Stomach (tissue), 4 donors: ENCODE data around the gene RIBC2.

ENCODE experiments used
- CTCF ChIP-seq, 7 experiments: fragments of 450-650 bp in 4 of 7; fragments of 200-600 bp in 3 of 7; sonication (generic) in 3 of 7; IDR thresholded peaks; one replicate each; pipeline ENCODE4 v1.5.1; 2016 to 2019; ENCODE audit warnings: antibody characterized with exemption in 7 of 7, control low read depth in 2 of 7, mild to moderate bottlenecking in 1 of 7
- EP300 ChIP-seq: sonication (generic); formaldehyde crosslinking; IDR thresholded peaks from one replicate; pipeline ENCODE4 v1.6.1; 2017; ENCODE audit warnings: antibody characterized with exemption
- POLR2A ChIP-seq, 4 donors: fragments of 450-650 bp; IDR thresholded peaks; one replicate each; pipeline ENCODE4 v1.6.1; 2016; ENCODE audit warnings: antibody characterized with exemption in 4 of 4, control low read depth in 2 of 4, mild to moderate bottlenecking in 1 of 4, moderate library complexity in 1 of 4
- POLR2AphosphoS5 ChIP-seq, 3 donors: sonication (generic); formaldehyde crosslinking; IDR thresholded peaks; one replicate each; pipeline ENCODE4 v1.6.1; 2016; ENCODE audit warnings: antibody characterized with exemption in 3 of 3

GRCh38 chr22:45426387-45426786 is 12.9 kb downstream of the RIBC2 start:
- TF ChIP-seq EP300 (no peak), POLR2A (IDR thresholded peaks at IDR 0.05) (no peak), CTCF (IDR thresholded peaks at IDR 0.05) (no peak), POLR2AphosphoS5 (IDR thresholded peaks at IDR 0.05) (no peak)
